HG02678 (cell line): ENCODE results near the gene MPP2.
"Not testable (repeated sequence)": the region's sequence is repeated elsewhere in the genome, so short reads cannot be mapped to it uniquely, and the experiment has no call there.

ENCODE experiments used
- ATAC-seq: cut with Tn5 transposase; IDR thresholded peaks from one replicate; pipeline ENCODE4 v1.9.1; 2021; ENCODE audit warnings: mild to moderate bottlenecking, moderate library complexity; ENCODE audit not compliant: unreplicated experiment

Gene MPP2

GRCh38 chr17:43905400-43905984 lies 1.8 kb downstream of the MPP2 start:
- no peak for ATAC-seq

GRCh38 chr17:43901861-43902589 lies 5.3 kb downstream of the MPP2 start:
- no peak for ATAC-seq

GRCh38 chr17:43900858-43901754 lies 6.2 kb downstream of the MPP2 start:
- no peak for ATAC-seq

- ATAC-seq, result no peak
Observed at GRCh38 chr17:43900183-43900857, 7.0 kb downstream of the MPP2 start.

DNA sequence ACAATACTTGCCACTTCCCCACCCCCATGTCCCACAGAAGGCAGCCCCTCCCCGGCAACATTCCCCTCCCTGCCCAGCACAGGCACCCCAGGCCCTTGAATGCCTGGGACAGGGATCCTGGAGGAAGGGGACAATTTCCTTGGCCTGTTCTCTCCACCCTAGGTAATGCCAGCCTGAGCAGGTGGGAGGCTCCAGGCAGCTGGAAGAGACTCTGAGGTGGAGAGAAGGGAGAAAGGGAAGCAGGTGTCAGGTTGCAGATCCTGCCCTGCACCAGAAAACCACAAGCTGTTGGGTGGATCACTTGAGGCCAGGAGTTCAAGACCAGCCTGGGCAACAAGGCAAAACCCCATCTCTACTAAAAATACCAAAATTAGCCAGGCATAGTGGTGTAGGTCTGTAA lies 8.9 kb downstream of the MPP2 start:
- ATAC-seq, result no peak

DNA sequence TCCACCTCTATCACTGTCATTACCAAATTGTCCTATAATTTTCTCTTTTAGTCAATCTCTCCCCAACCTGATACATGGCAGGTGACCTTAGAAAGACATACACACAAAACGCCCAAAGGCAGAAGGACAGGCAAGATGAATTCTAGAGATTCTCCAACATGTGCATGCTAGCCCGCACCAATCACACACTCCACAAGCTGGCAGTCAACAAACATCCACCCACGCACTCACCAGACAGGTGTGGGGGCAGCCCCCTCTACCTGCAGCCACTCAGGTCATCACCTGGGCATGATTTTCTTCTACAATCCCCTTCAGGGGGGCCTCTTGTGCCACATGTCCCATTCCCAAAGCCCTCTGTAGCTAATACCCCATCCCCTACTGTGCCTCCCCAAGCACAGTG lies 9.5 kb downstream of the MPP2 start:
- no peak for ATAC-seq

DNA sequence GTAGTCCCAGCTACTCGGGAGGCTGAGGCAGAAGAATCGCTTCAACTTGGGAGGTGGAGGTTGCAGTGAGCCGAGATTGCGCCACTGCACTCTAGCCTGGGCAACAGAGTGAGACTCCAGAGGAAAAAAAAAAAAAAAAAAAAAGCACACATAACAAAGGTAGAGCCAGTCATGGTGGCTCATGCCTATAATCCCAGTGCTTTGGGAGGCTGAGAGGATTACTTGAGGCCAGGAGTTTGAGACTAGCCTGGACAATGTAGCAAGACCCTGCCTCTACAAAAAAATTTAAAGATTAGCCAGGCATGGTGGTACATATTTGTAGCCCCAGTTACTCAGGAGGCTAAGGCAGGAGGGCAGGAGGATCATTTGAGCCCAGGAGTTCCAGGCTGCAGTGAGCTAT lies 12.8 kb downstream of the MPP2 start:
- ATAC-seq, result not testable (repeated sequence)

- no peak for ATAC-seq
Observed at GRCh38 chr17:43892647-43892952, 14.7 kb downstream of the MPP2 start.

DNA sequence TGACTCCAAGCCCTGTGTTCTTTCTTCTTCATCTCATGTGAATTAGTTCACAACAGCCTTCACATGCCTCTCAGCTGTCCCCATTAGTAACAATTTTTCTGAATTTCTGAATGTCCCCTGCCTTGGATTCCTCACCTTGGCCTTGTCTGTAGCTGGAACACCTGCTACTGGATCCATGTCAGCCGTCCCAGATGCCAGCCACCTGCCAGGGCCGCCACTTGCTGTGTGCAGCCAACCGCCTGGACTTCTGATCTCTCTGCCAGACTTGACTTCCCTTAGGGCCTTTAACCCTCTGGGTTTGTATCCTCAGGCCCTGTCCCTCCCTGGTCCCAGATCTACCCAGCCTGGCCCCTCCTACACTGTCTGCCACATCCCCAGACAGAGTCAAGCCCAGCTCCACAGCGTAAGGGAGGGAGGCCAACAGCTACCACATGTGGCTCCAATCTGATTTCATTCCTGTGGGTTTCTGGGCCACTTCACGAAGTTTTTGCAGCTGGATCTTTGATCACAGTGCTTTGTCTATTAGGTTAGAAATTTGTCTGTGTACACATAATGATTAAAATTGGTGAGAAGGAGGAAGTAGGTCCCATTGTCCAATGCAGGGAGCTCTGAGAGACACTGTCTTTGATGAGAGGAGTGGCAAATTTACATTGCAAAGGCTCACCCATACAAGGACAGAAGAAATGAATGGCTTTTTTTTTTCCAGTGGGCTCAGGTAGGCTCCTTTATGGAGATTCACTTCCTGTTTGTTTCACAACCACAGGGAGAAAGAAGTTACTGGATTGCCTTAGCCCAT lies 15.3 kb downstream of the MPP2 start:
- ATAC-seq, result no peak

DNA sequence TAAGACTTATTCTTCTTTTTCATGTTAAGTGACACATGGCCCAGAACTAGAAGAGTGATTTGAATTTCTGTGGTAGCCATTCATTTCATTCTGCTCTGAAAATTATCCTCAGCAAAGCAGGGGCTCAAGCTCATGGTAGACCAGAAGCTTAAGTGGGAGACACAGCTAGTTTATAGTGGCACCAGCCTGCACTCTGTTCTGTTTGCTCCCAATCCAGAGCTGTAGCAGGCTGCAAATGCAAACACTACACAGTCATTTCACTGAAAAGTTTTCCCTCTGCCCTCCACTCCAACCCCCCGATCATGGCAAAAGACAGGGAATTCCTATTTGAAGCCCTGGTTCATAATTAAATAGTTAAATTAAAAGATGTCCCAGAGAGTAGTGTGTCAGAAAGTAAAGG lies 17.1 kb downstream of the MPP2 start:
- no peak for ATAC-seq

DNA sequence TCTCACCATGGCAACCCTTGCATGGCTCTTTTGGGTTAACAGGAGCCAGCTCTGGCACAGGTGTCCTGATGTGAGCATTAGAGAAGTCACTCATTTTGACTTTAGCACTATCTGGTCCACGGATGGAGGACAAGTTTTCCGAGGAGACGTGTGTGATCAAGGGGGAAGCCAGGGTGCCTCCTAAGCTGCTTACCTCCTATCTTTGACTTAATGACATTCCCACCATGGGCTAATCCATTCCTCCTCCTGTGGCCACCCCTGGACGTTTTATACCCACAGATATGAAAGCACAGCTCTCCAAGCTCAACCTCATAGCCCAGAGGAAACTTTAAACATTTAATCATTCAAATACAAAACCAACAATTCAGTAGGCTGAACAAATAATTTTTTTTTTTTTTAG lies 18.8 kb downstream of the MPP2 start:
- ATAC-seq, result no peak

DNA sequence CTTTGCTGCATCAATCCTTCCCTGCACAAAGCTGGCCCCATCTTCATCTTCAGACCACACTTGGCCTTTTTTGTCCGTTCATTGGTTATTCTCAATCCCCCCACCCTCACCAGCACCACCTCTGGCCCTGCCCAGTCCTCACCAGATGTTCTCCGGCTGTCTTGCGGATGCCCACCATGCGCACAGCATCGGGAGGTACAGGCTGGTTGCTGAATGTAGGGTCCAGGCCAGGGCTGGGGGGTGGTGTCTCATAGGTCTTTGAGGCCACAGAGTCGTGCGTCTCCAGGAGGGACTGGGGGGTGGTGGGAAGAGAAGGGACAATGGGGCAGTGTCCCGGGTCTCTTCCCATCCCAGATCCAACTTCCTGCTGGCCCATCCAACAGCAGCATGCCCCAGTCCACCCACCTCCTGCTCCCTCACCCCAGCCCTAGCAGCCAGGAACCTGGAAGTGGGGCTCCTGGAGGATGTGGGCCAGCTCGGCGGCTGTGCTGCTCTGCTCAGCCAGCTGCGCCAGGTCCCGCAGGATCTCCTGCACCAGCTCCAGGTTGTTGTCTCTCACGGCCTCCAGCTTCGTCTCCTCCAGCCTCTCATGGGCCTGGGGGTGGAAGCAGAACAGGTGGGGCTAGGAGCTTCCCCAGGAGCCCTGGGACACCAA lies 24.4 kb downstream of the MPP2 start:
- ATAC-seq, result no peak

- no peak for ATAC-seq
Observed at GRCh38 chr17:43881758-43882505, 25.4 kb downstream of the MPP2 start.

DNA sequence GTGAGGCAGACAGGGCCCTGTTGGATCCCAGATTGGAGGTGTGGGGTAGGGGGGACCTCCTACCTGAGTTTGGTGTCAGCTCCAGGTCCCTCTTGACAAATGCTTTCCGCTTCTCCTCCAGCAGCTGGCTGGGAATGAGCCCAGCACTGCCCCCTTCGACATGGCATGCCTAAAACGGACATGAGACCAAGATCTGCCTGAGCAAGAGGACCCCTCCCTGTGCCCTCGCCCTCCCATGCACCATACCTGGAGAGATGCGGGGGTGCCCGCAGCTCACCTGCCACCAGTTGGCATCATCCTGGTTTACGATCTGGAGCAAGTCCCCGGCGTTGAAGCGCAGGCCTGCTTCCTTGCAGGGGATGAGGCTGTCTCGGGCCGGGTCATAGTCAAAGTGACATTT lies 26.2 kb downstream of the MPP2 start:
- ATAC-seq, result no peak

GRCh38 chr17:43880420-43880991 lies 26.8 kb downstream of the MPP2 start:
- no peak for ATAC-seq

DNA sequence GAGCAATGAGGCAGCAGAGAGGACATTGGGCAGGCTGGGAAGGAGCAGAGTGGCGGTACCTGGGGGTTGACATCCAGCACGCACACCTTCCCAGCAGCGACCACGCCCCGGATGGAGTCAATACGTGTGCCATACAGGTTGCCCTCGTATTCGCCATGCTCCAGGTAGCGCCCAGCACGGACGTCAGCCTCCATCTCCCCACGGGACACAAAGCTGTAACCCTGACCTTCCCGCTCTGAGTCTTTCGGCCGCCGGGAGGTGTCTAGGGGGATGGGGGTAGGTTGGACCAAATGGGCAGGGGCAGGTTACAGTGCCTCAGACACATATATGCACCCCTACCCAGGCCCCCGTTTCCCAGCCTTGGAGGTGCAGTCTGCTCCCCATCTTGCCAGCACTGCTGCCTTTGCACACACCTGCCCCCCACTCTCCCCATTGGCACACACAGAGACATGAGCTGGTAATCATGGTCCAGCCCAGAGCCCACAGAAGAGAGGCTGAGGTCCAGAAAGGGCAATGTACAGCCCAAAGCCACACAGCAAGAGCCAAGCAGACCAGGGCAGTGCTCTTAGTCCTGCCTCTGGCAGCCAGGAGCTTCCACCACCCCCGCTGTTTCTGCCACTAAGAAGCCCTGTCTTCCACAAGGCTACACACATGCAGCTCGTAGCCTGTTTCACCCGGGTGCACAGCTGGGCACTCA lies 27.5 kb downstream of the MPP2 start:
- no peak for ATAC-seq

DNA sequence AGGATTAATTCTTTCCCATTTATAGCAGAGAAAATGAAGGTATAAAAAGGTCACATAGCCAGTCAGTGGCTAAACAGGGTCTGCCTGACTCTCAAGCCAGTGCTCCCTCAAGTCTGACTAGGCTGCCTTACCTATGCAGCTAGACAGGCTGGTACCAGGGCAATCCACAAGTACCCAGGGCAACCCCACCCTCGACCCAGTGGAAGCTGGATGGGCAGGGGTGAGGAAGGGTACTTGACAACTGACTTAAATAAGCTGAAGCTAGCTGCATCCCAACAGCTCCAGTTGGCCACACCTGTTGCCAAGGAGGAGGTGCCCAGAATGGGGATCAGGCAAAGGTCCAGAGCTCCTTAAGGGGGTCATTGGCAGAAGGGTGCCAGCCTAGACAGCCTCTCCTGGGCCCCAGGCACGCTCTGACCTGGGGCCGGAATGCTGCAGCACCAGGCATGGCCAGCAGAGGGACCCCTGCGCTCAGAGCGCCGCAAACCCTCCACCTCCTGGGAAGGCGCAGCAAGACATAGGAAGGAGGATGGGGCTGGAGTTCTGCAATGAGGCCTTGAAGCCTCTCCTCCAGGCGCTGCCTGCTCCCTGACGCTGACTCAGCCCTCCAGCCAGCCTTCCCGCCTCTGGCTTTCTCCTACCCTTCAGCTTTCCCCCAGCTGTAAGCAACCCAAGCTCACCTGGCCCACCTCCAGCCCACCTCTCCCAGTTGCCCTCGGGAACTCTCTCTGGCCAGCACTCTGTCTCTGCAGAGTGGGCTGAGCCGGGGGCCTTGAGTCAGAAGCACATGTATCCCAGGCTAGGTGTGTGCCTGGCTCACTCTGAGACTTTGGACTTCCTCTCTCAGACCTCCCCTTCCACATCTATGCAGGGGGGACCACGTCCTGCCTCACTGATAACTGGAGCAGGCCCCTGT lies 28.8 kb downstream of the MPP2 start:
- ATAC-seq, result no peak
